ENCODE data around the gene RAB3A. TPM values are rescaled to one million over a fixed set of nuclear protein-coding genes. Genes with fewer than 3 reads are reported as not detected.

The RAB3A gene
- total RNA-seq, 1 experiment from 2014 or later = 6.7 TPM

GRCh38 chr19:18170714-18171255, 33.1 kb downstream of the RAB3A start:
- TF ChIP-seq EZH2phosphoT487 (IDR thresholded peaks at IDR 0.05; ENCODE audit: borderline replicate concordance, low read length) (no peak), EZH2 (IDR thresholded peaks at IDR 0.05; ENCODE audit: low read length, unreplicated experiment) (no peak), CTCF (conservative IDR thresholded peaks at IDR 0.05; ENCODE audit: low read depth, low read length) (no peak)
- no peaks in the 10 kb centered on the region for H4K20me1 ChIP-seq (ENCODE audit: low read length)
- ATAC-seq = no peak
- H3K79me2 ChIP-seq (ENCODE audit: low read length) = no peaks in the 10 kb centered on the region
- ChIA-PET CTCF (interaction anchor here (0.7 kb wide), 1 partner anchor 22 kb away, joined by 3 read pairs; the partner anchor contains the start of gene MPV17L2), POLR2A (ENCODE audit: unreplicated experiment) (no interaction called here)
- intact Hi-C loops (cut with micrococcal nuclease) = no loop called here
- H3K27ac ChIP-seq (ENCODE audit: low read length) = no peak overlapping the region
- no peak overlapping the region for H2AFZ ChIP-seq (ENCODE audit: low read length)
- no TSS peak for BruUV-seq (replicated peaks)
- H3K36me3 ChIP-seq (ENCODE audit: low read depth, low read length) = peaks cover 2% of the 10 kb centered on the region; the same call in 1 of the 2 replicates
- no peak overlapping the region for H3K4me3 ChIP-seq (ENCODE audit: low read length)
- no peaks in the 10 kb centered on the region for H3K9me3 ChIP-seq (ENCODE audit: low read length)
- no peaks in the 10 kb centered on the region for H3K9me2 ChIP-seq (replicated peaks; ENCODE audit: low read length)
- no peaks in the 10 kb centered on the region for H3F3A ChIP-seq (ENCODE audit: low read length, unreplicated experiment)
- H3K9ac ChIP-seq (ENCODE audit: low read length) = no peak overlapping the region
- no peak for DNase-seq
- no peaks in the 10 kb centered on the region for H3K4me1 ChIP-seq (ENCODE audit: insufficient read depth, low read length)
- no peak overlapping the region for H3K4me2 ChIP-seq (ENCODE audit: low read length)
- no peaks in the 10 kb centered on the region for H3K27me3 ChIP-seq (ENCODE audit: low read length)

- Histone ChIP-seq H3K4me1 (ENCODE audit: insufficient read depth, low read length) (no peaks in the 10 kb centered on the region), H3K4me2 (ENCODE audit: low read length) (no peak overlapping the region), H2AFZ (ENCODE audit: low read length) (no peak overlapping the region), H3K9me2 (replicated peaks; ENCODE audit: low read length) (no peaks in the 10 kb centered on the region), H3K9ac (ENCODE audit: low read length) (no peak overlapping the region), H4K20me1 (ENCODE audit: low read length) (no peaks in the 10 kb centered on the region), H3F3A (ENCODE audit: low read length, unreplicated experiment) (no peaks in the 10 kb centered on the region), H3K4me3 (ENCODE audit: low read length) (no peak overlapping the region), H3K27ac (ENCODE audit: low read length) (no peak overlapping the region), H3K36me3 (ENCODE audit: low read depth, low read length) (peaks cover 2% of the 10 kb centered on the region; the same call in 1 of the 2 replicates), H3K79me2 (ENCODE audit: low read length) (no peaks in the 10 kb centered on the region), H3K9me3 (ENCODE audit: low read length) (no peaks in the 10 kb centered on the region), H3K27me3 (ENCODE audit: low read length) (no peaks in the 10 kb centered on the region)
- intact Hi-C loops (cut with micrococcal nuclease) = loop anchor here (1.0 kb wide), 1 partner anchor 56 kb away; no protein-coding TSS in a partner anchor
- BruUV-seq (replicated peaks) = no TSS peak
- ATAC-seq = no peak
- CTCF ChIA-PET = interaction anchor here (1.2 kb wide), 1 partner anchor 56 kb away, joined by 3 read pairs; no protein-coding TSS in a partner anchor
- POLR2A ChIA-PET (ENCODE audit: unreplicated experiment) = no interaction called here
- TF ChIP-seq CTCF (conservative IDR thresholded peaks at IDR 0.05; ENCODE audit: low read depth, low read length) (no peak), EZH2phosphoT487 (IDR thresholded peaks at IDR 0.05; ENCODE audit: borderline replicate concordance, low read length) (no peak), EZH2 (IDR thresholded peaks at IDR 0.05; ENCODE audit: low read length, unreplicated experiment) (no peak)
- DNase-seq = no peak
Observed at GRCh38 chr19:18168673-18169381, 35.0 kb downstream of the RAB3A start.
